Mesendoderm (in vitro differentiated cells): ENCODE data around the gene TTC33.
"Not testable (repeated sequence)": the region's sequence is repeated elsewhere in the genome, so short reads cannot be mapped to it uniquely, and the experiment has no call there.

Experiments
- DNase-seq: peaks from one replicate; pipeline ENCODE4 v3.0.0; 2013
- H2AK5ac ChIP-seq: 2 replicates; pipeline ENCODE4 v1.6.1; 2013; ENCODE audit warnings: low read length, inconsistent platforms
- H2BK120ac ChIP-seq: 2 replicates; pipeline ENCODE4 v1.6.1; 2013; ENCODE audit warnings: low read depth, mild to moderate bottlenecking, low read length, moderate library complexity, mixed read lengths
- H2BK15ac ChIP-seq: replicated peaks from 2 replicates; pipeline ENCODE4 v1.6.1; 2013; ENCODE audit warnings: low read depth, mild to moderate bottlenecking, moderate library complexity
- H2BK5ac ChIP-seq: 2 replicates; pipeline ENCODE4 v1.6.1; 2013; ENCODE audit warnings: low read length, inconsistent platforms
- H3K18ac ChIP-seq: 2 replicates; pipeline ENCODE4 v1.6.1; 2013; ENCODE audit warnings: mild to moderate bottlenecking, low read length, mixed read lengths
- H3K23ac ChIP-seq: one replicate; pipeline ENCODE4 v1.6.1; 2013; ENCODE audit warnings: low read length
- H3K27ac ChIP-seq: 2 replicates; pipeline ENCODE4 v1.5.1; 2013; ENCODE audit warnings: low read depth, mild to moderate bottlenecking, inconsistent platforms, low read length, moderate library complexity
- H3K27me3 ChIP-seq: 2 replicates; pipeline ENCODE4 v1.6.1; 2013; ENCODE audit warnings: low read length, control low read depth, mild to moderate bottlenecking, inconsistent platforms; ENCODE audit not compliant: insufficient read depth, poor library complexity
- H3K36me3 ChIP-seq: 2 replicates; pipeline ENCODE4 v1.6.1; 2013; ENCODE audit warnings: low read length, inconsistent platforms; ENCODE audit not compliant: control insufficient read depth, insufficient read depth
- H3K4ac ChIP-seq: one replicate; pipeline ENCODE4 v1.6.1; 2013; ENCODE audit warnings: low read depth, mild to moderate bottlenecking, low read length, moderate library complexity
- H3K4me1 ChIP-seq: 2 replicates; pipeline ENCODE4 v1.6.1; 2013; ENCODE audit warnings: low read depth, low read length, inconsistent platforms; ENCODE audit not compliant: control insufficient read depth
- H3K4me2 ChIP-seq: 2 replicates; pipeline ENCODE4 v1.6.1; 2013; ENCODE audit warnings: low read length
- H3K4me3 ChIP-seq: 2 replicates; pipeline ENCODE4 v1.5.1; 2013; ENCODE audit warnings: mild to moderate bottlenecking, low read length
- H3K56ac ChIP-seq: one replicate; pipeline ENCODE4 v1.6.1; 2013; ENCODE audit warnings: low read length
- H3K79me1 ChIP-seq: 2 replicates; pipeline ENCODE4 v1.6.1; 2013; ENCODE audit warnings: low read length, inconsistent platforms
- H3K79me2 ChIP-seq: 2 replicates; pipeline ENCODE4 v1.6.1; 2013; ENCODE audit warnings: mild to moderate bottlenecking, low read length; ENCODE audit not compliant: control insufficient read depth, insufficient read depth
- H3K9ac ChIP-seq: 2 replicates; pipeline ENCODE4 v1.6.1; 2013; ENCODE audit warnings: low read length, inconsistent platforms
- H4K5ac ChIP-seq: one replicate; pipeline ENCODE4 v1.6.1; 2013; ENCODE audit warnings: low read length
- H4K8ac ChIP-seq: one replicate; pipeline ENCODE4 v1.6.1; 2013; ENCODE audit warnings: low read depth, mild to moderate bottlenecking, control low read depth, low read length, moderate library complexity
- WGBS: extraction: QIAGEN DNeasy Blood & Tissue Kit; methylation state at CpG from one replicate; pipeline ENCODE4 v1.1.7; 2013; ENCODE audit warnings: low lambda C conversion rate, missing lambda C conversion rate; ENCODE audit not compliant: insufficient coverage; ENCODE audit errors: extremely low coverage; 5-methylcytosine and 5-hydroxymethylcytosine counted together

The TTC33 gene

DNA sequence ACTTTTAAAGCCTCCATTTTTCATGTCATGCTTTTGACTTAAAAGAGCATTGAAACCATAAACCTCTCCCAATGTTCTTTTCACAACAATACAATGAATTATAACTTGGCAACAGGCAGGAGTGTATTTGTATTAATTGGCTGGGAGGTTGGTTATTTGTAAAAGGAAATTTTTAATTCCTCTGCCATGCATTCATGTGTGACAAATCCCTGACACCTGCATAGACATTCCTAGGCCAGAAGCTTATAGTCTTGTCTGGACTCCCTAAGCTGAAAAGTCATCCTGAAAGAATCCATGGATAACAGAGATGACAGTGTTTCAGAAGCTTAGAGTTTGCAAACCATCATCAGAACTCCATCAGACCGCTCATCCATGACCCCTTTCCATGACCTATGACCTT lies 152.4 kb downstream of the TTC33 start:
- H3K4me3 ChIP-seq: no peak overlapping the region
- no peak overlapping the region for H3K4ac ChIP-seq

DNA sequence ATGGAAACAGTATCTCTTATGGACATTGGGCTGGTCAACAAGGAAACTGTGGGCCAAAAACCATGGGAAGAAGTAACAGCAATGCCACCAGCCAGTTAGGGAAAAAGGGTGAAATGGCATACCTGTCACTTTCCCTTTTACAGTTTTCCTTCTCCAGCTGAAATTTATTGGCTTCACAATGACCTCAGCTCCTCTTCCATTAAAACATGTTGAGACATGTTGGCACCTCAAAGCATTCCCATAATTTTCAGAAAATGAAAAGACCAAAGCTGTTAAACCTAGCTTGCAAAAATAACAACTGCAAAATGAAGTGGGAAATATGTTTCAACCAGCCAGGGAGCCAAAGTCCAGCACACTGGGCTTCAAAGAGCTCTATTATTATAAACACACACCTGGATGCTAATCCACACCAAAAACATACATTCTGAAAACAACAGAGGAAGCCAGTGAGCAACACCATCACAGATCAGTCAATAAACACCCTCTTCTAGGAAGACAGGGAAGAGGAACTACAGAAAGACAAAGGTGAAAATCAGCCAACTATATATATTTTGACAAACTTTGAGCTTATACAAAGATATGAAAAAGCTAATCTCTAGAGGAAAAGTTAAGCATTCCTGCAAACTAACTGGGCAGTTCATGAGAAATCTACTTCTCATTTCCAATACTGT lies 154.4 kb downstream of the TTC33 start:
- H2AK5ac ChIP-seq: no peak overlapping the region
- H3K27me3 ChIP-seq: no peaks in the 10 kb centered on the region
- no peak overlapping the region for H3K9ac ChIP-seq
- no peak for DNase-seq
- no peak overlapping the region for H3K56ac ChIP-seq
- no peak overlapping the region for H3K4me3 ChIP-seq
- H4K5ac ChIP-seq: no peak overlapping the region
- no peaks in the 10 kb centered on the region for H3K36me3 ChIP-seq
- H3K27ac ChIP-seq: no peak overlapping the region
- no peak overlapping the region for H3K4me2 ChIP-seq
- no peaks in the 10 kb centered on the region for H3K79me2 ChIP-seq
- peak overlapping the region; percentile 39 for H3K18ac ChIP-seq
- H3K79me1 ChIP-seq: no peaks in the 10 kb centered on the region
- no peak overlapping the region for H4K8ac ChIP-seq
- H2BK15ac ChIP-seq: no peak overlapping the region
- H3K4ac ChIP-seq: no peak overlapping the region
- no peak overlapping the region for H2BK120ac ChIP-seq
- no peaks in the 10 kb centered on the region for H3K4me1 ChIP-seq
- no peak overlapping the region for H3K23ac ChIP-seq
- no peak overlapping the region for H2BK5ac ChIP-seq

More for the DNA sequence above, 152.4 kb downstream of the TTC33 start:
- Histone ChIP-seq H3K27me3 (no peaks in the 10 kb centered on the region), H4K5ac (no peak overlapping the region), H3K79me1 (no peaks in the 10 kb centered on the region), H2BK120ac (no peak overlapping the region), H3K36me3 (no peaks in the 10 kb centered on the region), H3K23ac (no peak overlapping the region), H2BK15ac (no peak overlapping the region), H3K79me2 (no peaks in the 10 kb centered on the region), H3K27ac (no peak overlapping the region), H3K4me1 (no peaks in the 10 kb centered on the region), H3K4me2 (no peak overlapping the region), H3K9ac (no peak overlapping the region), H2AK5ac (no peak overlapping the region), H2BK5ac (no peak overlapping the region), H4K8ac (no peak overlapping the region), H3K56ac (no peak overlapping the region), H3K18ac (no peak overlapping the region)
- no peak for DNase-seq
- no CpG with 5 or more reads among the region's 1 CpG for WGBS

DNA sequence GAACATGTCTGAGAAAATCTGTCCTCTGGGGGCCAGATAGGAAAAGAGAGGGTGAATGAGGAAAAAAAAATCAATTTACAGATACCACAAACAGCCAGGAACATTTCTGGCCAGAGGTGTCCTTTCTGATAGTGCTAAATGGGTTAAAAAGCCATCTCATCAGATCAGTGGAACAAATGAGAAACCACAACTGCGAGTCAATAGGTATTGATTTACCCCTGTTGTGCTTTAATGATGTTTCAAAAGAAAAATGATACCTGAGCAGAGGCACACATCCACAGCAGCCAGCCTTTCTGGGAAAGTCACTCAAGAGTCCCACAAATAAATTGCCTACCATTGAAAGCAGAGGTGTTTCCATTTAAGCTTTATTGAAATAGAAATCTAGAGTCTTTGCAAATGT lies 155.4 kb downstream of the TTC33 start:
- no CpG with 5 or more reads among the region's 1 CpG for WGBS

DNA sequence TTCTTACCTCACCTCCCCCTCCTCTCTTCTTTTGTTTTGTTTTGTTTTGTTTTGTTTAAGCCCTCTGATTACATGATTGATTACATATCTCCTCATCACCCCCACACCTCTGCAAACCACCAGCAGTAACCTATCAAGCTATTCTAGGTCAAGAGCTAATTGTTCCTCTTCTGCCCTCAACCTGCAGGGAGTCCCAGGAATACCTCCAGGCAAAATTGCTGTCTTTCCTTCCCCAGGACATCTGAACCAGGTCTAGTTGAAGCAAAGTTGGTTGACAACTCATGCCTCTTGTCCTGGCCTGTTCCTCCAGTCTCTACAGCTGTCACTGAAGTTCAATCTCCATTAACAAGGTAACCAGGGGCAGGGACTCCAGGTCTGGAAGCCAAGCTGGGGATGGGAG lies 156.1 kb downstream of the TTC33 start:
- peak; percentile 60 for DNase-seq
- Histone ChIP-seq H3K36me3 (no peaks in the 10 kb centered on the region), H3K27me3 (no peaks in the 10 kb centered on the region), H3K4me2 (no peak overlapping the region), H2BK120ac (no peak overlapping the region), H3K27ac (no peak overlapping the region), H2AK5ac (no peak overlapping the region), H2BK5ac (no peak overlapping the region), H3K4me3 (no peak overlapping the region), H3K4ac (no peak overlapping the region), H2BK15ac (no peak overlapping the region), H3K23ac (no peak overlapping the region), H3K9ac (no peak overlapping the region), H3K56ac (no peak overlapping the region), H3K79me1 (no peaks in the 10 kb centered on the region), H3K18ac (no peak overlapping the region), H4K5ac (no peak overlapping the region), H3K79me2 (no peaks in the 10 kb centered on the region), H3K4me1 (no peaks in the 10 kb centered on the region), H4K8ac (no peak overlapping the region)

More for the DNA sequence above, 155.4 kb downstream of the TTC33 start:
- no peak overlapping the region for H3K4me2 ChIP-seq
- H4K8ac ChIP-seq: no peak overlapping the region
- H3K4ac ChIP-seq: no peak overlapping the region
- H3K9ac ChIP-seq: no peak overlapping the region
- H3K79me1 ChIP-seq: no peaks in the 10 kb centered on the region
- no peak overlapping the region for H4K5ac ChIP-seq
- H3K27ac ChIP-seq: no peak overlapping the region
- no peak overlapping the region for H2BK120ac ChIP-seq
- H2BK15ac ChIP-seq: no peak overlapping the region
- no peak overlapping the region for H3K4me3 ChIP-seq
- H3K36me3 ChIP-seq: no peaks in the 10 kb centered on the region
- H3K56ac ChIP-seq: no peak overlapping the region
- H3K4me1 ChIP-seq: no peaks in the 10 kb centered on the region
- H3K23ac ChIP-seq: no peak overlapping the region
- no peak overlapping the region for H3K18ac ChIP-seq
- H3K79me2 ChIP-seq: no peaks in the 10 kb centered on the region
- no peak overlapping the region for H2AK5ac ChIP-seq
- H2BK5ac ChIP-seq: no peak overlapping the region
- DNase-seq: no peak
- H3K27me3 ChIP-seq: no peaks in the 10 kb centered on the region

DNA sequence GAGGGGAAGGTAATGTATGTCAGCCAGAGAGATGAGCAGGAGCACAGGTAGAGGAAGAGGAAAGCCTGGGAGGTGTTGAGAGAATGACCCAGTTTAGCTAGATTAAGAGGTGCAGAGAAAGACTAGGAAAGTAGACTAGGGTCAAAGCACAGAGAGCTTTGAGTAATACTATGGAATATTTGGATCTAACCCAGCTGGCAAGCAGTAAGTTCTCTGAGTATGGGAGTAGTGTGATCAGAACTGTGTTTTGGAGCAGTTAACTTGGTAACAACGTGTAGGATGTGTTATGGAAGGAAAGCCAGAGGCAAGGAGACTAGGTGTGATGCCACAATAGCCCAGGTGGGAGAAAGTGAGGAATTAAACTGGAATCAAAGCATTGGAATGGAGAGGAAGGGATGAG lies 160.9 kb downstream of the TTC33 start:
- WGBS: no CpG with 5 or more reads among the region's 1 CpG
- Histone ChIP-seq H3K56ac (no peak overlapping the region), H3K79me1 (no peaks in the 10 kb centered on the region), H3K79me2 (no peaks in the 10 kb centered on the region), H3K23ac (no peak overlapping the region), H3K27ac (no peak overlapping the region), H3K4me2 (no peak overlapping the region), H4K8ac (no peak overlapping the region), H3K4me1 (no peaks in the 10 kb centered on the region), H2BK15ac (no peak overlapping the region), H4K5ac (no peak overlapping the region), H3K4ac (no peak overlapping the region), H2BK5ac (no peak overlapping the region), H2AK5ac (no peak overlapping the region), H3K18ac (no peak overlapping the region), H3K27me3 (no peaks in the 10 kb centered on the region), H2BK120ac (no peak overlapping the region), H3K36me3 (no peaks in the 10 kb centered on the region), H3K9ac (no peak overlapping the region), H3K4me3 (no peak overlapping the region)
- DNase-seq: no peak

DNA sequence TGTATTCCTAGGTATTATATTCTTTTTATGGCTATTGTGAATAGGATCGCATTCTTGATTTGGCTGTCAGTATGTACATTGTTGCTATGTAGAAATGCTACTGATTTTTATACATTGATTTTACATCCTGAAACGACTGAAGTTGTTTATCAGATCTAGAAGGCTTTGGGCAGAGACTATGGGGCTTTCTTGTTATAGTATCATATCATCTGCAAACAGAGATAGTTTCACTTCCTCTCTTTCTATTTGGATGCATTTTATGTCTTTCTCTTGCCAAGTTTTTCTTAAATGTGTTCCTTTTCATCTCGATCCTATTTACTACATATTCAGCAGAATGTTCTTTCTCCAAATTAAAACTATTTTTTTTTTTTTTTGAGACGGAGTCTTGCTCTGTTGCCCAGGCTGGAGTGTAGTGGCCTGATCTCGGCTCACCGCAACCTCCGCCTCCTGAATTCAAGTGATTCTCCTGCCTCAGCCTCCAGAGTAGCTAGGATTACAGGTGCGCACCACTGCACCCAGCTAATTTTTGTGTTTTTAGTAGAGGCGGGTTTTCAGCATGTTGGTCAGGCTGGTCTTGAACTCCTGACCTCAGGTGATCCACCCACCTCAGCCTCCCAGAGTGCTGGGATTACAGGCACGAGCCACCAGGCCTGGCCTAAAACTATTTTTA lies 163.9 kb downstream of the TTC33 start:
- H3K79me2 ChIP-seq, H3K79me1 ChIP-seq, H2BK5ac ChIP-seq, H2AK5ac ChIP-seq, H3K18ac ChIP-seq, H4K8ac ChIP-seq, H3K9ac ChIP-seq, H3K27ac ChIP-seq, H4K5ac ChIP-seq, DNase-seq, H3K4me2 ChIP-seq, H2BK120ac ChIP-seq, H3K56ac ChIP-seq, H3K27me3 ChIP-seq, H3K4ac ChIP-seq, H3K4me3 ChIP-seq, H3K4me1 ChIP-seq, H2BK15ac ChIP-seq, H3K23ac ChIP-seq, H3K36me3 ChIP-seq: not testable (repeated sequence)
- no CpG with 5 or more reads among the region's 10 CpGs for WGBS
